ENCODE results near the gene STOM. TPM values are rescaled to one million over a fixed set of nuclear protein-coding genes. Genes with fewer than 3 reads are reported as not detected.

STOM gene
- total RNA-seq, 1 experiment from 2014 or later: 5.5 TPM

- no TSS peak for BruUV-seq (replicated peaks)
- POLR2A ChIA-PET (ENCODE audit: unreplicated experiment): interaction anchor here (0.7 kb wide), 1 partner anchor 32 kb away, joined by 5 read pairs; no protein-coding TSS in a partner anchor
Measured at GRCh38 chr9:121348221-121348620, 21.8 kb downstream of the STOM start.

GRCh38 chr9:121345070-121345469 is 25.0 kb downstream of the STOM start:
- Histone ChIP-seq H3K9me3 (ENCODE audit: low read length) (no peaks in the 10 kb centered on the region), H4K20me1 (ENCODE audit: low read length) (no peaks in the 10 kb centered on the region), H3K36me3 (ENCODE audit: low read depth, low read length) (no peaks in the 10 kb centered on the region), H3K27ac (ENCODE audit: low read length) (no peak overlapping the region), H3K4me3 (ENCODE audit: low read length) (no peak overlapping the region), H3K9ac (ENCODE audit: low read length) (no peak overlapping the region), H2AFZ (ENCODE audit: low read length) (no peak overlapping the region), H3K27me3 (ENCODE audit: low read length) (no peaks in the 10 kb centered on the region), H3K4me1 (ENCODE audit: insufficient read depth, low read length) (no peaks in the 10 kb centered on the region), H3K9me2 (replicated peaks; ENCODE audit: low read length) (no peaks in the 10 kb centered on the region), H3K4me2 (ENCODE audit: low read length) (no peak overlapping the region), H3K79me2 (ENCODE audit: low read length) (no peaks in the 10 kb centered on the region), H3F3A (ENCODE audit: low read length, unreplicated experiment) (no peaks in the 10 kb centered on the region)
- TF ChIP-seq EZH2 (IDR thresholded peaks at IDR 0.05; ENCODE audit: low read length, unreplicated experiment): no peak
- TF ChIP-seq, protein P1, sequence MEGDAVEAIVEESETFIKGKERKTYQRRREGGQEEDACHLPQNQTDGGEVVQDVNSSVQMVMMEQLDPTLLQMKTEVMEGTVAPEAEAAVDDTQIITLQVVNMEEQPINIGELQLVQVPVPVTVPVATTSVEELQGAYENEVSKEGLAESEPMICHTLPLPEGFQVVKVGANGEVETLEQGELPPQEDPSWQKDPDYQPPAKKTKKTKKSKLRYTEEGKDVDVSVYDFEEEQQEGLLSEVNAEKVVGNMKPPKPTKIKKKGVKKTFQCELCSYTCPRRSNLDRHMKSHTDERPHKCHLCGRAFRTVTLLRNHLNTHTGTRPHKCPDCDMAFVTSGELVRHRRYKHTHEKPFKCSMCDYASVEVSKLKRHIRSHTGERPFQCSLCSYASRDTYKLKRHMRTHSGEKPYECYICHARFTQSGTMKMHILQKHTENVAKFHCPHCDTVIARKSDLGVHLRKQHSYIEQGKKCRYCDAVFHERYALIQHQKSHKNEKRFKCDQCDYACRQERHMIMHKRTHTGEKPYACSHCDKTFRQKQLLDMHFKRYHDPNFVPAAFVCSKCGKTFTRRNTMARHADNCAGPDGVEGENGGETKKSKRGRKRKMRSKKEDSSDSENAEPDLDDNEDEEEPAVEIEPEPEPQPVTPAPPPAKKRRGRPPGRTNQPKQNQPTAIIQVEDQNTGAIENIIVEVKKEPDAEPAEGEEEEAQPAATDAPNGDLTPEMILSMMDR (conservative IDR thresholded peaks at IDR 0.05; ENCODE audit: low read depth, low read length): no peak
- TF ChIP-seq EZH2phosphoT487 (IDR thresholded peaks at IDR 0.05; ENCODE audit: borderline replicate concordance, low read length): no peak
- no TSS peak for BruUV-seq (replicated peaks)
- no peak for ATAC-seq
- ChIA-PET POLR2A (ENCODE audit: unreplicated experiment) (no interaction called here), CTCF (no interaction called here)
- no peak for DNase-seq
- intact Hi-C loops (cut with micrococcal nuclease): no loop called here

More at GRCh38 chr9:121348221-121348620, 21.8 kb downstream of the STOM start:
- Histone ChIP-seq H3K4me3 (ENCODE audit: low read length) (no peak overlapping the region), H3K9me3 (ENCODE audit: low read length) (no peaks in the 10 kb centered on the region), H3K4me1 (ENCODE audit: insufficient read depth, low read length) (peaks cover 11% of the 10 kb centered on the region), H3K9ac (ENCODE audit: low read length) (no peak overlapping the region), H3F3A (ENCODE audit: low read length, unreplicated experiment) (no peaks in the 10 kb centered on the region), H3K27ac (ENCODE audit: low read length) (no peak overlapping the region), H2AFZ (ENCODE audit: low read length) (no peak overlapping the region), H3K36me3 (ENCODE audit: low read depth, low read length) (no peaks in the 10 kb centered on the region), H4K20me1 (ENCODE audit: low read length) (no peaks in the 10 kb centered on the region), H3K79me2 (ENCODE audit: low read length) (no peaks in the 10 kb centered on the region), H3K9me2 (replicated peaks; ENCODE audit: low read length) (no peaks in the 10 kb centered on the region), H3K4me2 (ENCODE audit: low read length) (no peak overlapping the region), H3K27me3 (ENCODE audit: low read length) (no peaks in the 10 kb centered on the region)
- CTCF ChIA-PET: no interaction called here
- intact Hi-C loops (cut with micrococcal nuclease): no loop called here
- DNase-seq (no peak), ATAC-seq (no peak)
- TF ChIP-seq, protein P1 (conservative IDR thresholded peaks at IDR 0.05; ENCODE audit: low read depth, low read length): no peak
- TF ChIP-seq EZH2phosphoT487 (IDR thresholded peaks at IDR 0.05; ENCODE audit: borderline replicate concordance, low read length) (no peak), EZH2 (IDR thresholded peaks at IDR 0.05; ENCODE audit: low read length, unreplicated experiment) (no peak)

DNA sequence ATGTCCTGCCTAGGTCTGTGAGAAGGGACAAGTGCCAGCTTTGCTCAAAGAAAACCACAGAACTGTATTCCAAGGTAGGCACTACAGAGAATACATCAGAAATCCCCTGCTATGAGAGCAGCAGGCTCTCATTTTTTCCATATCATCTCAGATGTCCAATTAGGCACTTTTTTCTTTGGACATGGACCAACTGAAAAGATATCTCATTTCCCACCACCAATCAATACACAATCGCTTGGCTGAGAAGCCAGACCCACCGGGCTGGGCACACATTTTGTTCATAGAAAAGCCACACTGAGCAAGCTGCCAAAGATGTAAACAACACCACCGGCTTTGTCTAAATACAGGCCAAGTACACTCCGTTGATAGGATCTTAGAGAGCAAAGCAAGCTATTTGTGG is 25.9 kb downstream of the STOM start:
- TF ChIP-seq EZH2phosphoT487 (IDR thresholded peaks at IDR 0.05; ENCODE audit: borderline replicate concordance, low read length) (no peak), EZH2 (IDR thresholded peaks at IDR 0.05; ENCODE audit: low read length, unreplicated experiment) (no peak)
- TF ChIP-seq, protein P1 (conservative IDR thresholded peaks at IDR 0.05; ENCODE audit: low read depth, low read length): no peak
- CTCF ChIA-PET: no interaction called here
- no peak overlapping the region for H3K4me3 ChIP-seq (ENCODE audit: low read length)
- ATAC-seq (no peak), DNase-seq (no peak)
- no peaks in the 10 kb centered on the region for H4K20me1 ChIP-seq (ENCODE audit: low read length)
- no peaks in the 10 kb centered on the region for H3K4me1 ChIP-seq (ENCODE audit: insufficient read depth, low read length)
- H3K9me2 ChIP-seq (replicated peaks; ENCODE audit: low read length): no peaks in the 10 kb centered on the region
- H3K4me2 ChIP-seq (ENCODE audit: low read length): no peak overlapping the region
- no peaks in the 10 kb centered on the region for H3K9me3 ChIP-seq (ENCODE audit: low read length)
- H3F3A ChIP-seq (ENCODE audit: low read length, unreplicated experiment): no peaks in the 10 kb centered on the region
- no peak overlapping the region for H3K9ac ChIP-seq (ENCODE audit: low read length)
- intact Hi-C loops (cut with micrococcal nuclease): no loop called here
- H3K36me3 ChIP-seq (ENCODE audit: low read depth, low read length): no peaks in the 10 kb centered on the region
- BruUV-seq (replicated peaks): no TSS peak
- H3K79me2 ChIP-seq (ENCODE audit: low read length): no peaks in the 10 kb centered on the region
- H2AFZ ChIP-seq (ENCODE audit: low read length): no peak overlapping the region
- POLR2A ChIA-PET (ENCODE audit: unreplicated experiment): no interaction called here
- no peak overlapping the region for H3K27ac ChIP-seq (ENCODE audit: low read length)
- no peaks in the 10 kb centered on the region for H3K27me3 ChIP-seq (ENCODE audit: low read length)
